Endothelial cell of umbilical vein (primary cell): ENCODE results near the gene RASAL2. TPM values are rescaled to one million over a fixed set of nuclear protein-coding genes. Genes with fewer than 3 reads are reported as not detected.

Experiments
- BruUV-seq: library from RNA; stranded (reverse); fragments of 400-500 nt; replicated peaks from 2 replicates; lab custom pipeline; 2021; lab: Mats Ljungman, UMichigan
- CTCF ChIA-PET: fragments of 300-600, 350-600 bp; sonication (Branson Sonifier 250); formaldehyde crosslinking; loops from one replicate; lab custom pipeline; 2021; ENCODE audit warnings: antibody characterized with exemption, inconsistent platforms; lab: Charles Lee
- POLR2A ChIA-PET: fragments of 300-600, 350-600 bp; sonication (Branson Sonifier 250); formaldehyde crosslinking; loops from one replicate; lab custom pipeline; 2021; ENCODE audit warnings: antibody characterized with exemption, inconsistent platforms; lab: Charles Lee
- DNase-seq: peaks from one replicate; pipeline ENCODE4 v3.0.0-alpha.2; 2011; ENCODE audit warnings: low read depth, low spot score
- FAIRE-seq: peaks from 2 replicates; lab custom pipeline; 2011; peaks lifted over from hg19 to GRCh38; lab: Jason Lieb, UNC
- H2AFZ ChIP-seq: 2 replicates; pipeline ENCODE4 v1.6.0; 2012; ENCODE audit warnings: low read depth, low read length, control low read depth, inconsistent platforms
- H3K27ac ChIP-seq: 2 replicates; pipeline ENCODE4 v1.5.1; 2011; ENCODE audit warnings: low read depth, mild to moderate bottlenecking, control low read depth, low read length, moderate library complexity; ENCODE audit not compliant: insufficient read depth
- H3K27me3 ChIP-seq, 2 experiments: 2 replicates each; pipeline versions ENCODE4 v1.6.0 to v1.6.1; 2011; ENCODE audit warnings: low read length in 2 of 2, mixed read lengths in 1 of 2; ENCODE audit not compliant: control insufficient read depth in 2 of 2, insufficient read depth in 2 of 2
- H3K36me3 ChIP-seq, 2 experiments: 2 replicates in 1 of 2; 3 replicates in 1 of 2; pipeline ENCODE4 v1.5.1; 2011; ENCODE audit warnings: low read length in 2 of 2, mild to moderate bottlenecking in 1 of 2, moderate library complexity in 1 of 2; ENCODE audit not compliant: control insufficient read depth in 2 of 2, insufficient read depth in 2 of 2; ENCODE audit errors: extremely low read depth in 1 of 2
- H3K4me1 ChIP-seq: 3 replicates; pipeline ENCODE4 v1.5.1; 2011; ENCODE audit warnings: mild to moderate bottlenecking, low read length; ENCODE audit not compliant: control insufficient read depth, insufficient read depth; ENCODE audit errors: extremely low read depth
- H3K4me2 ChIP-seq: 2 replicates; pipeline ENCODE4 v1.6.1; 2011; ENCODE audit warnings: low read length, control low read depth, mixed read lengths; ENCODE audit not compliant: insufficient read depth
- H3K4me3 ChIP-seq, 3 experiments: fragments of 200-600 bp in 1 of 3; sonication (generic), shearing (Covaris generic) in 1 of 3; replicated peaks in 1 of 3; 2 replicates each; pipeline ENCODE4 v1.5.1; 2011 to 2016; ENCODE audit warnings: control low read depth in 3 of 3, low read length in 3 of 3, mild to moderate bottlenecking in 2 of 3, inconsistent platforms in 1 of 3, low read depth in 1 of 3, moderate library complexity in 1 of 3; ENCODE audit not compliant: insufficient read depth in 1 of 3
- H3K79me2 ChIP-seq: 2 replicates; pipeline ENCODE4 v1.6.0; 2012; ENCODE audit warnings: low read length, inconsistent platforms; ENCODE audit not compliant: control insufficient read depth, insufficient read depth
- H3K9ac ChIP-seq: replicated peaks from 2 replicates; pipeline ENCODE3; 2011; ENCODE audit warnings: low read length, control low read depth; ENCODE audit not compliant: insufficient read depth; ENCODE audit errors: extremely low read depth
- H3K9me1 ChIP-seq: replicated peaks from 3 replicates; pipeline ENCODE4 v1.6.0; 2011; ENCODE audit warnings: mild to moderate bottlenecking, low read length; ENCODE audit not compliant: control insufficient read depth, insufficient read depth; ENCODE audit errors: extremely low read depth
- H3K9me3 ChIP-seq: replicated peaks from 2 replicates; pipeline ENCODE4 v1.5.1; 2012; ENCODE audit warnings: low read length, inconsistent platforms; ENCODE audit not compliant: control insufficient read depth, insufficient read depth
- H4K20me1 ChIP-seq: replicated peaks from 2 replicates; pipeline ENCODE3; 2011; ENCODE audit warnings: mild to moderate bottlenecking, low read length; ENCODE audit not compliant: control insufficient read depth, insufficient read depth; ENCODE audit errors: extremely low read depth
- CTCF ChIP-seq, 2 donors: IDR thresholded peaks; 1 replicate in 1 of 2; 2 replicates in 1 of 2; pipeline ENCODE4 v1.5.1; 2011; ENCODE audit warnings: low read length in 2 of 2, mild to moderate bottlenecking in 2 of 2, moderate library complexity in 2 of 2, control low read depth in 1 of 2, inconsistent platforms in 1 of 2, low read depth in 1 of 2; ENCODE audit not compliant: insufficient read depth in 1 of 2; ENCODE audit errors: extremely low read depth in 1 of 2
- EZH2 ChIP-seq: IDR thresholded peaks from 2 replicates; pipeline ENCODE4 v1.6.1; 2012; ENCODE audit warnings: borderline replicate concordance, low read depth, mild to moderate bottlenecking, moderate library complexity, low read length, inconsistent platforms; ENCODE audit not compliant: severe bottlenecking
- FOS ChIP-seq: IDR thresholded peaks from 2 replicates; pipeline ENCODE4 v1.6.1; 2011; ENCODE audit warnings: mild to moderate bottlenecking, low read length, moderate library complexity, borderline replicate concordance; ENCODE audit not compliant: insufficient read depth
- GATA2 ChIP-seq: IDR thresholded peaks from 2 replicates; pipeline ENCODE4 v1.7.0; 2011; ENCODE audit warnings: low read depth, mild to moderate bottlenecking, moderate library complexity, mixed read lengths, low read length; ENCODE audit not compliant: insufficient read length, insufficient read depth
- JUN ChIP-seq: IDR thresholded peaks from 2 replicates; pipeline ENCODE4 v1.6.1; 2011; ENCODE audit warnings: borderline replicate concordance, low read depth; ENCODE audit not compliant: insufficient read length, insufficient read depth
- MAX ChIP-seq: IDR thresholded peaks from 2 replicates; pipeline ENCODE4 v1.6.1; 2011; ENCODE audit not compliant: insufficient read depth, insufficient read length
- MYC ChIP-seq: IDR thresholded peaks from one replicate; pipeline ENCODE4 v1.6.1; 2011; ENCODE audit warnings: mild to moderate bottlenecking, low read depth, low read length
- POLR2A ChIP-seq: IDR thresholded peaks from 2 replicates; pipeline ENCODE4 v1.6.1; 2012; ENCODE audit warnings: low read depth, mild to moderate bottlenecking, control low read depth, low read length
- POLR2AphosphoS5 ChIP-seq: IDR thresholded peaks from 2 replicates; pipeline ENCODE4 v1.6.1; 2012; ENCODE audit warnings: low read depth, mild to moderate bottlenecking, control low read depth, low read length, moderate library complexity; ENCODE audit not compliant: insufficient read depth
- dilution Hi-C: fragments of 300-500 bp; cut with MboI; formaldehyde crosslinking; loops from one replicate; pipeline ENCODE4 v1.15.0; 2019; ENCODE audit warnings: low sequenced_read_pairs; ENCODE audit not compliant: extremely low pct_ligation_motif_present
- intact Hi-C: fragments of 100-400 bp; cut with micrococcal nuclease; formaldehyde crosslinking; loops from one replicate; pipeline ENCODE4 v1.10.0; 2022
- polyA plus RNA-seq, 4 experiments: library from polyadenylated mRNA; depleted of rRNA in 3 of 4; stranded (reverse) in 3 of 4; unstranded in 1 of 4; fragments of >200 nt; gene quantifications; 2 replicates each; pipeline versions ENCODE4 v1.2.1 to v1.2.3, GENCODE V29; 2011 to 2012; ENCODE audit warnings: missing spikeins in 1 of 4
- total RNA-seq: library from RNA; stranded (reverse); gene quantifications from 2 replicates; pipeline ENCODE4 v1.2.3, GENCODE V29; 2021

RASAL2 gene
- total and polyA plus RNA-seq, 2 donors (not counting 3 experiments of a cell fraction or from before 2014, with no cell fraction given) = 12.5 to 15.5 TPM

GRCh38 chr1:178048426-178048825, 45.5 kb upstream of the RASAL2 start:
- H3K27me3 ChIP-seq = no peaks in the 10 kb centered on the region
- POLR2A ChIA-PET = no interaction called here
- no peak for FAIRE-seq

More at GRCh38 chr1:178048426-178048825, 45.5 kb upstream of the RASAL2 start:
- BruUV-seq = no TSS peak
- intact Hi-C loops (no loop called here), dilution Hi-C loops (no loop called here)
- DNase-seq = no peak
- CTCF ChIA-PET = interaction anchor here (1.1 to 4.9 kb wide), 4 partner anchors 9 to 16 kb away, joined by 4 to 43 read pairs (median 4); no protein-coding TSS in a partner anchor
- Histone ChIP-seq H4K20me1 (no peaks in the 10 kb centered on the region), H3K79me2 (no peaks in the 10 kb centered on the region), H2AFZ (no peak overlapping the region), H3K9ac (no peak overlapping the region), H3K27ac (no peak overlapping the region), H3K4me1 (peaks cover 31% of the 10 kb centered on the region), H3K4me2 (no peak overlapping the region), H3K36me3 (no peaks in the 10 kb centered on the region), H3K4me3 (no peak overlapping the region), H3K9me3 (no peaks in the 10 kb centered on the region), H3K9me1 (no peaks in the 10 kb centered on the region)
- TF ChIP-seq EZH2 (no peak), MYC (no peak), CTCF (IDR thresholded peaks at IDR 0.05; ENCODE audit: extremely low read depth in 1 of 2, insufficient read depth in 1 of 2, low read depth in 1 of 2, low read length in 2 of 2) (no peak), FOS (no peak), GATA2 (no peak), POLR2A (no peak), MAX (no peak), JUN (no peak), POLR2AphosphoS5 (no peak)
